ENCODE measurements around the gene MUC5AC. TPM values are rescaled to one million over a fixed set of nuclear protein-coding genes. Genes with fewer than 3 reads are reported as not detected.
A peak's percentile ranks its signal among the peaks of the same experiment; 100 is the strongest.

MUC5AC gene
- total and polyA plus RNA-seq, 3 experiments from 2014 or later: not detected

DNA sequence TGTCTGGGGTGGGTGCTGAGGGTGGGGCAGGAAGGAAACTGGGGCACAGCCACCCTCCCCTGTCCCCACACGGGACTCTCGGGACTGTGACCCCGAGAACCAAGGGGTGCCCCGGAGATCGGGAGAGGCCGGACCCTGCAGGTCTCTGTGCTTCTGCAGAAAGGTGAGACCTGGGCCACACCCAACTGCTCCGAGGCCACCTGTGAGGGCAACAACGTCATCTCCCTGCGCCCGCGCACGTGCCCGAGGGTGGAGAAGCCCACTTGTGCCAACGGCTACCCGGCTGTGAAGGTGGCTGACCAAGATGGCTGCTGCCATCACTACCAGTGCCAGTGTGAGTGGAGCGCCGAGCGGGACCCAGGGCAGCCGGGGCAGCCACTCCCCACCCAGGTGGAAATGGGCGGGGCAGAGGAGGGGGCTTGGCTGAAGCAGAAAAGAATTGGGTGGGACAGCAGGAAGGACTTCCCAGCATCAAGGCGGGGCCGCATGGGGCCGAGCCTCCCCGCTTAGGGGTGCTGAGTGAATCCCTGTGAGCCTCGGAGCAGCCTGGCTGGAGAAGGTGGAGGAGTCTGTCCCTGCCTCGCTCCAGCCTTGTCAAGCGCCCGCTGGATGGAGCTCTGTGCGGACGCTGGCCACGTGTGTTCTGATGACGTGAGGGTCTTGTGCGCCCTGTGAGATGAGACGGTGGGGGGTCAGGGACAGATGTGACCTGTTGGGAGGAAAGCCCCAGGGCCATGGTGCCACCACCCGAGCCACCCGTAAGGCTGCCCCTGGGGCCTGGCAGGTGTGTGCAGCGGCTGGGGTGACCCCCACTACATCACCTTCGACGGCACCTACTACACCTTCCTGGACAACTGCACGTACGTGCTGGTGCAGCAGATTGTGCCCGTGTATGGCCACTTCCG, 35.8 kb downstream of the MUC5AC start:
- Mint-ChIP-seq H3K36me3 (no peaks in the 10 kb centered on the region), H3K27me3 (peaks cover 0 to 2% of the 10 kb centered on the region in 2 donors), H3K9me3 (no peaks in the 10 kb centered on the region), H3K4me1 (no peaks in the 10 kb centered on the region), H3K4me3 (no peak overlapping the region), H3K27ac (no peak overlapping the region)
- Histone ChIP-seq H3K27me3 (ENCODE audit: insufficient read depth, low read length, poor library complexity, severe bottlenecking) (no peaks in the 10 kb centered on the region), H3K27ac (ENCODE audit: low read depth, low read length) (no peak overlapping the region), H3K9me3 (ENCODE audit: low read length) (no peaks in the 10 kb centered on the region), H3K36me3 (ENCODE audit: insufficient read depth, low read length) (no peaks in the 10 kb centered on the region), H3K4me3 (ENCODE audit: low read length) (no peak overlapping the region), H3K4me1 (ENCODE audit: insufficient read depth, low read length) (no peaks in the 10 kb centered on the region)
- CTCF ChIA-PET: no interaction called here
- peak in 1 of 5 donors; percentile 37 for DNase-seq
- POLR2A ChIA-PET: no interaction called here

DNA sequence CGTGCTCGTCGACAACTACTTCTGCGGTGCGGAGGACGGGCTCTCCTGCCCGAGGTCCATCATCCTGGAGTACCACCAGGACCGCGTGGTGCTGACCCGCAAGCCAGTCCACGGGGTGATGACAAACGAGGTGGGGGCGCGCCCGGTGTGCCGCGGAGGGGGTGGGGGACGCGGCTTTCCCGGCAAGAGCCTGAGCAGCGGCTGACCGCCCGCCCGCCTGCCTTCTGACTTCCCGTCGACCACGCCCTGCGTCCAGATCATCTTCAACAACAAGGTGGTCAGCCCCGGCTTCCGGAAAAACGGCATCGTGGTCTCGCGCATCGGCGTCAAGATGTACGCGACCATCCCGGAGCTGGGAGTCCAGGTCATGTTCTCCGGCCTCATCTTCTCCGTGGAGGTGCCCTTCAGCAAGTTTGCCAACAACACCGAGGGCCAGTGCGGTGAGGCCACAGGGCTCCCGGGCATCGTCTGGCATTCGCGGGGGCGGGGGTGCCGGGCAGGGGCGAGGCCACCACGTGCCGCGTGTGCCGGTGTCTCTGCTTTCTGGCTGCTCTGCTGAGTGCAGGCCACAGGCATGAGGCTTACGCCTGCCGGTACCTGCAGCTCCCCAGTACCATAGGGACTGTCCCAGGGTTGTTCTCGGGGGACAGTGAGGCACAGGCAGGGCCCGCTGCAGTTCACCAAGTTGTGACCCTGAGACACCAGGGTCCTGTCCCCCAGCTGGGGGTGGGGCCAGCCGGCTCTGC, 36.7 kb downstream of the MUC5AC start:
- no peaks in the 10 kb centered on the region for H3K4me1 ChIP-seq (ENCODE audit: insufficient read depth, low read length)
- Mint-ChIP-seq H3K27ac (no peak overlapping the region), H3K36me3 (no peaks in the 10 kb centered on the region), H3K9me3 (no peaks in the 10 kb centered on the region), H3K4me1 (no peaks in the 10 kb centered on the region), H3K27me3 (peaks cover 0 to 2% of the 10 kb centered on the region in 2 donors), H3K4me3 (no peak overlapping the region)
- CTCF ChIA-PET: no interaction called here
- no peaks in the 10 kb centered on the region for H3K36me3 ChIP-seq (ENCODE audit: insufficient read depth, low read length)
- H3K27me3 ChIP-seq (ENCODE audit: insufficient read depth, low read length, poor library complexity, severe bottlenecking): no peaks in the 10 kb centered on the region
- DNase-seq: peak in 1 of 5 donors; percentile 34
- H3K9me3 ChIP-seq (ENCODE audit: low read length): no peaks in the 10 kb centered on the region
- H3K27ac ChIP-seq (ENCODE audit: low read depth, low read length): no peak overlapping the region
- no peak overlapping the region for H3K4me3 ChIP-seq (ENCODE audit: low read length)
- POLR2A ChIA-PET: no interaction called here

DNA sequence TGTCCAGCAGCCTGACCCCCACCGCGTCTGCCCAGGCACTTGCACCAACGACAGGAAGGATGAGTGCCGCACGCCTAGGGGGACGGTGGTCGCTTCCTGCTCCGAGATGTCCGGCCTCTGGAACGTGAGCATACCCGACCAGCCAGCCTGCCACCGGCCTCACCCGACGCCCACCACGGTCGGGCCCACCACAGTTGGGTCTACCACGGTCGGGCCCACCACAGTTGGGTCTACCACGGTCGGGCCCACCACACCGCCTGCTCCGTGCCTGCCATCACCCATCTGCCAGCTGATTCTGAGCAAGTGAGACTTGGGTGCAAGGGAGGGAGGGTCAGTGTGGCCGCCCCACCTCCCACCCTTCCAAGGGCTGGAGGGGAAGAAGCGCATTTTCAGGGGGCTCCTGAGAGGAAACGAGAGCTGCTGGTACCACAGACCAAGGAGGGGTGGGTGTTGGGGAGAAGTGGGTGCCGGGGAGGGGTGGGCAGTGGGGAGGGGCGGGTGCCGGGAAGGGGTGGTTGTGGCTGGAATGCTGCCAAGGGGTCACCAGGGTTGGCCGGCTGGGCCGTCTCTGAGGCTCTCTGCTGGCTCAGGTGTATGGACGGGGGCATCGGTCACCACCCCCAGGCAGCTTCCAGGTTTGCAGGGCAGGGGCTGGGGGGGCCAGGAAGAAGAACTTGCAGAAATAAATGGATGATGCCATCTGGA, 37.4 kb downstream of the MUC5AC start:
- Mint-ChIP-seq H3K36me3 (no peaks in the 10 kb centered on the region), H3K4me1 (no peaks in the 10 kb centered on the region), H3K27ac (no peak overlapping the region), H3K9me3 (no peaks in the 10 kb centered on the region), H3K4me3 (no peak overlapping the region), H3K27me3 (peaks cover 0 to 2% of the 10 kb centered on the region in 2 donors)
- POLR2A ChIA-PET: no interaction called here
- no peak overlapping the region for H3K4me3 ChIP-seq (ENCODE audit: low read length)
- peak in 1 of 5 donors; percentile 43 for DNase-seq
- no peaks in the 10 kb centered on the region for H3K27me3 ChIP-seq (ENCODE audit: insufficient read depth, low read length, poor library complexity, severe bottlenecking)
- H3K36me3 ChIP-seq (ENCODE audit: insufficient read depth, low read length): no peaks in the 10 kb centered on the region
- H3K27ac ChIP-seq (ENCODE audit: low read depth, low read length): no peak overlapping the region
- no peaks in the 10 kb centered on the region for H3K9me3 ChIP-seq (ENCODE audit: low read length)
- CTCF ChIA-PET: no interaction called here
- no peaks in the 10 kb centered on the region for H3K4me1 ChIP-seq (ENCODE audit: insufficient read depth, low read length)

DNA sequence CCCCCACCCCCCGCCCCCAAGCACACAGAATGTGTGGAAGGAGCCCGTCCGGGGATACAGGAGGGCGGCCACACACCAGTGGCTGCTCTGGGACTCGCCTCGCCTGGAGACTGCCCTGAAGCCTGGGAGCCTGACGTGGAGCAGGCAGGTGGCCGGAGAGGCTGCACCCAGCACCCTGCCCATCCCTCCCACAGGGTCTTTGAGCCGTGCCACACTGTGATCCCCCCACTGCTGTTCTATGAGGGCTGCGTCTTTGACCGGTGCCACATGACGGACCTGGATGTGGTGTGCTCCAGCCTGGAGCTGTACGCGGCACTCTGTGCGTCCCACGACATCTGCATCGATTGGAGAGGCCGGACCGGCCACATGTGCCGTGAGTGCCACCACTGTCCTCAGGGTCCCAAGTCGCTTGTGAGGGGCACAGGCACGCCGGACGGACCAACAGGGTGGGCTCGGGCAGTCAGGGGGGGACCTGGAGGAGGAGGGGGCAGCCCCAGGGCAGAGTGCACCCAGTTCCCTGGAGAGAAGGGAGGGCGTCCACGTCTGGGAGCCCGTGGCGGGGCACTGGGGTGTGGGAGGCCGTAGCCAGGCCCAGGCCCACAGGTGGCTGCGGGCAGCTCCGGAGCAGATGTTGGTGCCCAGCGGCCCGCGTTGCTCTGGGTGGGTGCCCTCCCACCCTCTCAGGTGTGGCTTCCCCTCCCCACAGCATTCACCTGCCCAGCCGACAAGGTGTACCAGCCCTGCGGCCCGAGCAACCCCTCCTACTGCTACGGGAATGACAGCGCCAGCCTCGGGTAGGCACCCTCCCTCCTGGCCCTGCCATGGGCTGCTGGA, 38.1 kb downstream of the MUC5AC start:
- H3K4me1 ChIP-seq (ENCODE audit: insufficient read depth, low read length): no peaks in the 10 kb centered on the region
- Mint-ChIP-seq H3K36me3 (no peaks in the 10 kb centered on the region), H3K9me3 (no peaks in the 10 kb centered on the region), H3K4me3 (no peak overlapping the region), H3K4me1 (no peaks in the 10 kb centered on the region), H3K27ac (no peak overlapping the region), H3K27me3 (peaks cover 0 to 2% of the 10 kb centered on the region in 2 donors)
- peak in 1 of 5 donors; percentile 42 for DNase-seq
- no peaks in the 10 kb centered on the region for H3K27me3 ChIP-seq (ENCODE audit: insufficient read depth, low read length, poor library complexity, severe bottlenecking)
- no peaks in the 10 kb centered on the region for H3K9me3 ChIP-seq (ENCODE audit: low read length)
- no peak overlapping the region for H3K27ac ChIP-seq (ENCODE audit: low read depth, low read length)
- H3K36me3 ChIP-seq (ENCODE audit: insufficient read depth, low read length): no peaks in the 10 kb centered on the region
- CTCF ChIA-PET: no interaction called here
- POLR2A ChIA-PET: no interaction called here
- no peak overlapping the region for H3K4me3 ChIP-seq (ENCODE audit: low read length)

DNA sequence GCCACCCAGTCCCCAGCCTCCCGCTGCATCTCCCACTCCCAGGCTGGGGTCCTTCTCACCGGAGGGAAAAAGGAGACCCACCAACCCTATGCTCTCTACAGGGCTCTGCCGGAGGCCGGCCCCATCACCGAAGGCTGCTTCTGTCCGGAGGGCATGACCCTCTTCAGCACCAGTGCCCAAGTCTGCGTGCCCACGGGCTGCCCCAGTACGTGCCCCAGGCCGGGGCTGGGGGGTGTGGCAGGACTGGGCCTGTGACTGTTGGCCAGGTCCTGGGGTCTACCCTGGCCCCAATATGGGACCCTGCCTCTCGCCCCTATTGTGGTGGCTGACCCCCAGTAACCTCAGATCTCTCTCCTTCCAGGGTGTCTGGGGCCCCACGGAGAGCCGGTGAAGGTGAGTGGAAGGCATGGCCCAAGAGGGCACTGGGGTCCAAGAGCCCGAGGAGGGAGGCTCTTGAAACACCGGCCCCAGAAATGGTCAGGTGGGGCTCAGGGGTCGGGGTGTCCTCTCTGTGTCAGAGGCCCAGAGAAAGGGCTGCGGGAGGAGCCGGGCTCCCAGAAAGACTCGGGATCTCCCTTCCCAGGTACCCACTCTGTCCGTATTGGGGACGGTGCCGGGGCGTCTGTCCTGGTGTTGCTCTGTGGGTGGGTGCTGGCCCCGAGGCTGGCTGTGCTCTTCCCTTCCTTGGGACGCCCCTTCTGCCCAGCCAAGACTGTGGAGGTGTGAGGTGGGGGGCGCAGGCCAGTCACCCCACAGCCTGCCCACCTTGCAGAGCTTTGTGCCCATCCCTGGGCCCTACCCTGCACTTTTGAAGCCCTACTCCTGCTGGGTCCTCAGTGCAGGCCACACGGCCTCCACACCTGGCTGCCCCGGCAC, 39.0 kb downstream of the MUC5AC start:
- Histone ChIP-seq H3K27me3 (ENCODE audit: insufficient read depth, low read length, poor library complexity, severe bottlenecking) (no peaks in the 10 kb centered on the region), H3K36me3 (ENCODE audit: insufficient read depth, low read length) (no peaks in the 10 kb centered on the region), H3K4me1 (ENCODE audit: insufficient read depth, low read length) (no peaks in the 10 kb centered on the region), H3K4me3 (ENCODE audit: low read length) (no peak overlapping the region), H3K27ac (ENCODE audit: low read depth, low read length) (no peak overlapping the region), H3K9me3 (ENCODE audit: low read length) (no peaks in the 10 kb centered on the region)
- Mint-ChIP-seq H3K27me3 (peaks cover 0 to 2% of the 10 kb centered on the region in 2 donors), H3K36me3 (no peaks in the 10 kb centered on the region), H3K27ac (no peak overlapping the region), H3K9me3 (no peaks in the 10 kb centered on the region), H3K4me1 (no peaks in the 10 kb centered on the region), H3K4me3 (no peak overlapping the region)
- DNase-seq: no peak
- CTCF ChIA-PET: no interaction called here
- POLR2A ChIA-PET: no interaction called here

DNA sequence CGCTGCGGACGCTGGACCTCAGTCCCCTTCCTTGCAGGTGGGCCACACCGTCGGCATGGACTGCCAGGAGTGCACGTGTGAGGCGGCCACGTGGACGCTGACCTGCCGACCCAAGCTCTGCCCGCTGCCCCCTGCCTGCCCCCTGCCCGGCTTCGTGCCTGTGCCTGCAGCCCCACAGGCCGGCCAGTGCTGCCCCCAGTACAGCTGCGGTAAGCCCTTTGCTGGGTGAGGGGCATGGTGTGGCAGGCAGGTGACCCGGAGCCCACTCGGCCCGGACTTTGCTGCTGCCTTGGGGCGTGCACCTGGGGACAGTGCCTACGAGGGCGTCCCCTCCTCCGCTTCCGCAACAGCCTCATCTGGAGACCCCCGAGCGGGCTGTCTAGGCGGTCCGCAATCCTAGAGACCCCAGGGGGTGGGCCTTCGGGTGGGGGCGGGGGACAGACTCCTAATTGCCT, 39.7 kb downstream of the MUC5AC start:
- H3K9me3 ChIP-seq (ENCODE audit: low read length): no peaks in the 10 kb centered on the region

DNA sequence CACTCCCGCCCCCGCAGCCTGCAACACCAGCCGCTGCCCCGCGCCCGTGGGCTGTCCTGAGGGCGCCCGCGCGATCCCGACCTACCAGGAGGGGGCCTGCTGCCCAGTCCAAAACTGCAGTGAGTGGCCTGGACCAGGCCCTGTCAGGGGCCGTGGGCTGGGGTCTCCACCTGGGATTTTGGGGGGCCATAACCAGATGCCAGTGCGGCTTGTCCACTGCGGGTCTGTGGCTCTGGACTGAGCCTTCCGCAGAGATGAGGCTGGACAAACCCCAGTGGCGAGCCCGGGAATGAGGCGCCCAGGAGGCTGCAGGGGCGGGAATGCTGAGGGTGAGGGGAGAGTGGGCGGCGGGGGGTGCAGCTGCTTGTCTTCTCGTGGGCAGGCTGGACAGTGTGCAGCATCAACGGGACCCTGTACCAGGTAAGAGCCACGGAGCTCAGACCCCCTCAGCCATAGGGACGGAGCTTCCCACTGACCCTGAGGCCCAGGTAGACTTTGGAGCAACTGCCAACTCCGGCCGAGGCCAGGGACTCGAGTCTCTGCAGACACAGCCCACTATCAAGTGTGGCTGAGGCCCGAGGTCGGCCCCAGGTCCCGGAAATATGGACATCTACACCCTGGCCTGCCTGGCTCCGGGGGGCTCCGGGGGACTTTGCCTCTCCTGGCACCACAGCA, 40.3 kb downstream of the MUC5AC start:
- H3K4me3 Mint-ChIP-seq: no peak overlapping the region
- ChIA-PET CTCF (no interaction called here), POLR2A (no interaction called here)
- no peak overlapping the region for H3K4me3 ChIP-seq (ENCODE audit: low read length)
- peaks cover 0 to 2% of the 10 kb centered on the region in 2 donors for H3K27me3 Mint-ChIP-seq
- H3K27me3 ChIP-seq (ENCODE audit: insufficient read depth, low read length, poor library complexity, severe bottlenecking): no peaks in the 10 kb centered on the region
- peak in 1 of 5 donors; percentile 46 for DNase-seq
- H3K9me3 ChIP-seq (ENCODE audit: low read length): no peaks in the 10 kb centered on the region
- H3K27ac Mint-ChIP-seq: no peak overlapping the region
- no peaks in the 10 kb centered on the region for H3K4me1 ChIP-seq (ENCODE audit: insufficient read depth, low read length)
- H3K36me3 Mint-ChIP-seq: no peaks in the 10 kb centered on the region
- no peak overlapping the region for H3K27ac ChIP-seq (ENCODE audit: low read depth, low read length)
- no peaks in the 10 kb centered on the region for H3K9me3 Mint-ChIP-seq
- no peaks in the 10 kb centered on the region for H3K36me3 ChIP-seq (ENCODE audit: insufficient read depth, low read length)
- no peaks in the 10 kb centered on the region for H3K4me1 Mint-ChIP-seq

More for the DNA sequence above, 39.7 kb downstream of the MUC5AC start:
- Histone ChIP-seq H3K27ac (ENCODE audit: low read depth, low read length) (no peak overlapping the region), H3K27me3 (ENCODE audit: insufficient read depth, low read length, poor library complexity, severe bottlenecking) (no peaks in the 10 kb centered on the region), H3K4me3 (ENCODE audit: low read length) (no peak overlapping the region), H3K4me1 (ENCODE audit: insufficient read depth, low read length) (no peaks in the 10 kb centered on the region), H3K36me3 (ENCODE audit: insufficient read depth, low read length) (no peaks in the 10 kb centered on the region)
- DNase-seq: no peak
- Mint-ChIP-seq H3K27me3 (peaks cover 0 to 2% of the 10 kb centered on the region in 2 donors), H3K36me3 (no peaks in the 10 kb centered on the region), H3K4me3 (no peak overlapping the region), H3K27ac (no peak overlapping the region), H3K4me1 (no peaks in the 10 kb centered on the region), H3K9me3 (no peaks in the 10 kb centered on the region)
- CTCF ChIA-PET: no interaction called here
- POLR2A ChIA-PET: no interaction called here

Measured in CD8-positive, alpha-beta memory T cell (primary cell).